Measurements from ENCODE around the gene DUSP9. TPM values are rescaled to one million over a fixed set of nuclear protein-coding genes. Genes with fewer than 3 reads are reported as not detected.

Gene DUSP9
- total and polyA plus RNA-seq, 10 of the 15 experiments (the other 5 are each of a cell fraction or from before 2014, with no cell fraction given), result 0.10 TPM; not detected in 9

- intact Hi-C loops (cut with micrococcal nuclease; ENCODE audit: unreplicated experiment), result no loop called here
- TF ChIP-seq CEBPZ (IDR thresholded peaks at IDR 0.05; ENCODE audit: low read depth, low read length) (no peak), MYB (IDR thresholded peaks at IDR 0.05; ENCODE audit: borderline replicate concordance, low read depth, low read length) (no peak), CBFB (IDR thresholded peaks at IDR 0.05; ENCODE audit: low read depth) (no peak), FOXM1 (IDR thresholded peaks at IDR 0.05; ENCODE audit: low read depth, low read length) (no peak), HDAC6 (IDR thresholded peaks at IDR 0.05; ENCODE audit: unreplicated experiment) (no peak), USF2 (IDR thresholded peaks at IDR 0.05; ENCODE audit: borderline replicate concordance, low read depth, low read length) (no peak), RB1 (IDR thresholded peaks at IDR 0.05; ENCODE audit: borderline replicate concordance) (no peak)
- Histone ChIP-seq H3K79me2 (ENCODE audit: control insufficient read depth, insufficient read depth, low read length) (no peaks in the 10 kb centered on the region), H3K9ac (ENCODE audit: control insufficient read depth, insufficient read depth, low read length) (no peak overlapping the region), H3K4me1 (ENCODE audit: control insufficient read depth, insufficient read depth, low read length) (no peaks in the 10 kb centered on the region), H3K4me2 (ENCODE audit: control insufficient read depth, insufficient read depth) (no peak overlapping the region), H4K20me1 (ENCODE audit: control insufficient read depth, insufficient read depth) (no peaks in the 10 kb centered on the region), H3K9me3 (replicated peaks; ENCODE audit: control insufficient read depth, insufficient read depth, low read length) (no peaks in the 10 kb centered on the region; the same call in 2 of the 3 replicates), H2AFZ (ENCODE audit: control insufficient read depth, low read depth, low read length) (no peak overlapping the region), H3K4me3 (no peak overlapping the region), H3K27ac (ENCODE audit: control insufficient read depth, insufficient read depth) (no peak overlapping the region), H3K27me3 (replicated peaks in 1 of 2; ENCODE audit: control insufficient read depth in 2 of 2, insufficient read depth in 2 of 2, low read length in 1 of 2) (peaks cover 0 to 3% of the 10 kb centered on the region in 2 experiments; a peak in 3 of 4 replicates), H3K36me3 (ENCODE audit: control insufficient read depth in 2 of 2, insufficient read depth in 2 of 2, low read length in 1 of 2) (no peaks in the 10 kb centered on the region)
- in situ Hi-C loops (cut with MboI), result no loop called here
- CTCF ChIA-PET, result no interaction called here
- POLR2A ChIA-PET, result no interaction called here
- DNase-seq (ENCODE audit: low read depth, low spot score) (no peak), ATAC-seq (no peak), FAIRE-seq (no peak)
- RAD21 ChIA-PET (ENCODE audit: unreplicated experiment), result no interaction called here
- BruUV-seq (replicated peaks), result no TSS peak
- SMC1A ChIA-PET (ENCODE audit: uncharacterized antibody, unreplicated experiment), result no interaction called here
- 35% methylated on average over 8 of the region's 8 CpGs for WGBS (ENCODE audit: insufficient coverage, insufficient replicate concordance, low lambda C conversion rate, missing lambda C conversion rate)
Measured at GRCh38 chrX:153641627-153642026, 5.4 kb upstream of the DUSP9 start.

Data from GM12878 (cell line).